Measurements from ENCODE around the gene HOXA13. TPM values are rescaled to one million over a fixed set of nuclear protein-coding genes. Genes with fewer than 3 reads are reported as not detected.
A peak's percentile ranks its signal among the peaks of the same experiment; 100 is the strongest.

Gene HOXA13
- total RNA-seq, 1 donor from 2014 or later: not detected

DNA sequence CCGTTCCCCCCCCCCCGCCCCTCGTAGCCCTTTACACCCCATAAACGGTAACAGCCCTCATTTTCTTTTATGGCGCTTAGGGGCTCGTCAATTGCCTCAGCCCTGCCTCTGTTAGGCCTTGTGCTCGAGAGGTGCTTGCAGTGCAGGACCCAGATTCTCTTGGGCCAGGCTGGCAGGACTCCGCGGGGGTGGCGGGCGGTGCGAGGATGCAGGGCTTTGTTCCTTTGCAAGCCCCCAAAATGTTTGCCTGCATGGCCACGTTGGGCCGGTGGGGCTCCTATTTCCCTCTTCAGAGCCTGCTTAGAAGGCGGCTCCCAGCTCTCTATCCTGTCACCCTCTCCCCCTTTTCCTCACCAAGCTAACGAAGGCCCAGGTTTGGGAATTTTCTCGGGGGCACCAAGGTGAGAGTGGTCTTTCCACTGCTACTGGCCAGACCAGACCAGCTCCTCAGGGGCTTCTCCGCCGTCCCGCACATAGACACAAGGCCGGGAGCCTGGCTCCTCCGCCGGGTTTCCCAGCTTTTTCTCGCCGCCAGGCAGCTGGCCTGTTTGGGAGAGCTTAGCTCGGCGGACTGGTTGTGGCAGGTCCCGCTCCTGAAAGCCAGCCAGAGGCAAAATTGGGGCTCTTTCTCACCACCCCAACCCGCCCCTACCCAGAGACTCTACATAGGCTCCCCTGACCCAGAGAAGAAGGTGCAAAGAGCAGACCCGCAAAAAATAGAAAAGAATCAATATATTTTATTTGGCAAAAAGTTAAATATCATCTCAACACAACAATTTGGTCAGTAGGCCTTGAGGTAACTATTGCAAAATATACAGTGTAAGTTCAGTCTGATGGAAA, 38.0 kb downstream of the HOXA13 start:
- peak overlapping the region; percentile 74 for H3K4me3 ChIP-seq (ENCODE audit: low read depth, low read length)
- no peak for DNase-seq (ENCODE audit: low read depth)
- TF ChIP-seq CTCF (conservative IDR thresholded peaks at IDR 0.05; ENCODE audit: low read depth, low read length): no peak

- DNase-seq (ENCODE audit: low read depth): no peak
- peak overlapping the region; percentile 74 for H3K4me3 ChIP-seq (ENCODE audit: low read depth, low read length)
- TF ChIP-seq CTCF (conservative IDR thresholded peaks at IDR 0.05; ENCODE audit: low read depth, low read length): no peak
These were observed 38.6 kb downstream of the HOXA13 start for GRCh38 chr7:27161214-27161720.

DNA sequence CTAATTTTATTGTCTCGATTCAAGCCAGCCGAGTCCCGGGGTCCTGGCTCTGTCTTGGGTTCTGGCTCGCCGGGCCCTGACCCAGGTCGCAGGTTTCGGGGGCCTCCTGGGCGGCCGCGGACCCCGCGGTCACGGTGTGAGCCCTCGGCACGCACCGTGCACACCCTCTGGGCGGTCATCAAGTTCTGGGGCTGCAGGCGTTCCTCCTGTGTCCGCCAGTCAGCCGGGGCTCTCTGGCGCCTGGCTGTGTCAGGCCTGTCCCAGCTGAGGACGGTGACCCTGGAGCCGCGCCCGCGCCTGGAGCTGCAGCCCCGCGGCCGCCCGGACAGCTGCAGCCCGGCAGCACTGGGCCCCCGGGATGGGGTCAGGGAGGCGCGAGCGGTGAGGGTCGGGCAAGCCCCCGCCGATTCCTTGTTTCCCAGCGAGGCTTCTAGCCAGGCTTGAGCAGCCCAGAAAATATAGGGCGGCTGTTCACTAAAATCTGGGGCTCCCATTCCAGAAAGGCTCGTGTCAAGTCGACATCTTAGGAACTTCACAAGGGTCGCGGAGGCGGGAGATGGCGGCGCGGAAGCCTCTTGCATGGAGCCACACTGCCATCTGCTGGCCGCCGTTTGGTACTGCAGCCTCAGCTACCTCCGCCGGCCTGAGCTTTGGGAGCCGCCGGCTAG, 39.2 kb downstream of the HOXA13 start:
- DNase-seq (ENCODE audit: low read depth): no peak
- TF ChIP-seq CTCF (conservative IDR thresholded peaks at IDR 0.05; ENCODE audit: low read depth, low read length): peak; percentile 88
- H3K4me3 ChIP-seq (ENCODE audit: low read depth, low read length): peak overlapping the region; percentile 74

- peak overlapping the region; percentile 74 for H3K4me3 ChIP-seq (ENCODE audit: low read depth, low read length)
- DNase-seq (ENCODE audit: low read depth): no peak
- TF ChIP-seq CTCF (conservative IDR thresholded peaks at IDR 0.05; ENCODE audit: low read depth, low read length): no peak
These were observed 39.7 kb downstream of the HOXA13 start for GRCh38 chr7:27160145-27160545.

DNA sequence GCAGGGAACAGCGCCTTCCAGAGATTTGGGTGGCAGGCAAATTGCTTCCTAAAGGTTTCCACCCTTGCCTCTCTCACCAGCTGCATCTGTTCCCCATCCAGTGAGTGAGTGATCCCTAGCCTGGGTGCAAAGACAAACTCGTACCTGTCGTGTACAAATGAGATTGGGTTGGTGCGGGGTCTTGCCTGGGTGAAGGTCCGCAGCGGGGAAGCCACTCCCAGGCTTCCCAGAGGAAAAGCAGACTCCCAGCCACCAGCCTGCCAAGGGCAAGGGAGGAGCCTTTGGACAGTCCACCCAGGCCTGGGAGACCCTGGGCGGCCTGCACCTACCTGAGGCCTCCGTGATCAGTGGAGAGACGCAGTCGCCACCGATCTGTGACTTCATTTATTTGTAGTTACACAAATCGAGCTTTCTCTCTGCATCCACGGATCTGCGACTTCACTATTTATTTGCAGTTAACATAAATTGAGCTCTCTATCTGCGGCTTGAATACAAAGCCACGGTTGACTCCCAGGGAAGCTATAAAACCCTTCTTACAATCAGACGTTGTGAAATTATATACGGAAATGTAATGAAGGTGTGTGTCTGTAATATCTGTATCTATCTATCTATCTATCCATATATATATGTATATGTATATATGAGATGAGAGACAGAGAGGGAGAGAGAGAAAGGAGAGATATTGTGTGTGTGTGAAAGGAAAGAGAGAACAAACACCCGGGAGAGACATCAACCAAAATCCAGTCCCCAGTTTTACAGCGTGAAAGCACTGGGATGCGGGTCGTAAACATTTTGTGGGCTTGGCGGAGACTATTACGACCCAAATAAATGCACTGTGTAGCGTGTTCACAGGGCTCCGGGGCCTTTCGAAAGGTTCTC, 40.4 kb downstream of the HOXA13 start:
- H3K4me3 ChIP-seq (ENCODE audit: low read depth, low read length): peak overlapping the region; percentile 74
- DNase-seq (ENCODE audit: low read depth): no peak

More for the DNA sequence above, 40.4 kb downstream of the HOXA13 start:
- no peak for TF ChIP-seq CTCF (conservative IDR thresholded peaks at IDR 0.05; ENCODE audit: low read depth, low read length)

Measured in epithelial cell of proximal tubule (primary cell).